ENCODE data around the gene EHBP1.

The EHBP1 gene

GRCh38 chr2:63086687-63087086 is 381.2 kb downstream of the EHBP1 start:
- TF ChIP-seq POLR2A (IDR thresholded peaks at IDR 0.05; ENCODE audit: low read depth, low read length), result no peak
- DNase-seq (ENCODE audit: insufficient read length, low spot score), result no peak
- no peak for FAIRE-seq

- no peak for FAIRE-seq
- TF ChIP-seq POLR2A (IDR thresholded peaks at IDR 0.05; ENCODE audit: low read depth, low read length), result no peak
- no peak for DNase-seq (ENCODE audit: insufficient read length, low spot score)
Observed at GRCh38 chr2:63092401-63092800, 386.9 kb downstream of the EHBP1 start.

- FAIRE-seq (no peak), DNase-seq (ENCODE audit: insufficient read length, low spot score) (no peak)
- no peak for TF ChIP-seq POLR2A (IDR thresholded peaks at IDR 0.05; ENCODE audit: low read depth, low read length)
Observed at GRCh38 chr2:63092857-63093256, 387.3 kb downstream of the EHBP1 start.

GRCh38 chr2:63093502-63093901 is 388.0 kb downstream of the EHBP1 start:
- no peak for FAIRE-seq
- DNase-seq (ENCODE audit: insufficient read length, low spot score), result no peak
- TF ChIP-seq POLR2A (IDR thresholded peaks at IDR 0.05; ENCODE audit: low read depth, low read length), result no peak

Measured in H54 (cell line).